ENCODE measurements around the gene MYBPH.

The MYBPH gene

GRCh38 chr1:203158960-203159665 lies 16.5 kb downstream of the MYBPH start:
- no peak for TF ChIP-seq CTCF (IDR thresholded peaks at IDR 0.05; ENCODE audit: low read depth, low read length, missing control alignments)
- no peak overlapping the region for H3K4me3 ChIP-seq (replicated peaks; ENCODE audit: low read depth, low read length)
- DNase-seq (ENCODE audit: extremely low read depth, low read depth), result no peak

DNA sequence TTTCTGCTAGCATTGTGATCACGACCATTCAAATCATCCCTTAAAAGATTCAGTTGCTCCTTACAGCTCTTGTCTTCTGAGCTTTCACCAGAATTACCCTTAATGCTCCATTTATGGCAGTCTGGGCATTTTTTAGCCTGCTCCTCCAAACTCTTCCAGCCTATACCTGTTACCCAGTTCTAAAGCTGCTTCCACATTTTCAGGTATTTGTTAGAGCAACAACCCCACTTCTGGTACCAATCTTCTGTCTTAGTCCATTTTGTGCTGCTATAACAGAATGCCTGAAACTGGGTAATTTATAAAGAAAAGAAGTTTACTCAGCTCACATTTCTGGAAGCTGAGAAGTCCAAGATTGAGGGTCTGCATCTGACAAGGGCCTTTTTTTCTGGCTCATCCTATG lies 17.2 kb downstream of the MYBPH start:
- TF ChIP-seq CTCF (IDR thresholded peaks at IDR 0.05; ENCODE audit: low read depth, low read length, missing control alignments), result no peak
- DNase-seq (ENCODE audit: extremely low read depth, low read depth), result no peak
- H3K4me3 ChIP-seq (replicated peaks; ENCODE audit: low read depth, low read length), result no peak overlapping the region

GRCh38 chr1:203156280-203156679 lies 19.3 kb downstream of the MYBPH start:
- TF ChIP-seq CTCF (IDR thresholded peaks at IDR 0.05; ENCODE audit: low read depth, low read length, missing control alignments), result no peak
- no peak for DNase-seq (ENCODE audit: extremely low read depth, low read depth)
- H3K4me3 ChIP-seq (replicated peaks; ENCODE audit: low read depth, low read length), result no peak overlapping the region

- no peak for DNase-seq (ENCODE audit: extremely low read depth, low read depth)
- H3K4me3 ChIP-seq (replicated peaks; ENCODE audit: low read depth, low read length), result no peak overlapping the region
Observed at GRCh38 chr1:203153989-203154821, 21.4 kb downstream of the MYBPH start.

DNA sequence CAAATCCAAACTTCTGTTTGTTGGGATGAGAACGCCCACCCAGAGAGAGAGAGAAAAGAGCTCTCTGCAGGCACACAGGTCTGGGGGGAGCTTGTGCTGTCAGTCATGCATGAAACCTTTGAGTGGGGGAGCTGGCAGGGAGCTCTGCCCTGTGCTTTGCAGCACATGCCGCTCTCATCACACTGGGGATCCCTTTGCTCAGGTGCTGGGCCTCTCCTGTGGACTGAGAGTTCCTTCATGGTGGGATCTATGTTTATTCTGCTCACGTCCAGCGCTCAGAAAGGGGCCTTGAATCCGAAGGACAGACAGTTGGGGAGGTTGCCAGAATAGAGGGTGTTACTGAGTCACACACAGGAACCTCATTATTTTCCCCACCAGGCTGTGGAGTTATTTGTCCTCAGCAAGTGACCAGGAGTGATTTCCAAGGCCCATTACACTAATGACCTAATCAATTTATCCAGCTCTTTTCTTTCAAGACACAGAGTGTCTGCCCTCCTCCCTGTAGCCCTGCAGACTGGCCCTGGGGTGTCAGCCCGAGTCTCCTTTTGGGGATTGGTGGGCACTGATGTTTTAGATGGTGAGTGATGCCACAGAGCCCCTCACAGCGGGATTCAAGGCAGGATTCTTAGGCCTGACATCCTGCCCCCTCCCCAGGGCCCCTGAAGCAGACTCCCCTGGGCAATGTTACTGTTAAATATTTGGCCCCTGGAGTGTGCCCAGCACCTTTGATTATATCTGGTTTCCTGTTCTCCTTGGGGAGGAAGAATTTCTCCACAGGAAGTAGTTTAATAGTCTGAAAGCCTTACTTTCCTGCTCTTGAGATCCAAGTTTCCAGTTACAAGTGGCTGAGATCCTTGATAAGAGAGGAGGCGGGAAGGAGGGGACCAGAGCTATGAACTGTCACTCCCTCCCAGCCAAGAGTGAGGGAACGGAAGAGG lies 22.3 kb downstream of the MYBPH start:
- TF ChIP-seq CTCF (IDR thresholded peaks at IDR 0.05; ENCODE audit: low read depth, low read length, missing control alignments), result no peak
- no peak for DNase-seq (ENCODE audit: extremely low read depth, low read depth)
- no peak overlapping the region for H3K4me3 ChIP-seq (replicated peaks; ENCODE audit: low read depth, low read length)

More at GRCh38 chr1:203153989-203154821, 21.4 kb downstream of the MYBPH start:
- no peak for TF ChIP-seq CTCF (IDR thresholded peaks at IDR 0.05; ENCODE audit: low read depth, low read length, missing control alignments)
